ENCODE results near the gene MROH2A.

The MROH2A gene

DNA sequence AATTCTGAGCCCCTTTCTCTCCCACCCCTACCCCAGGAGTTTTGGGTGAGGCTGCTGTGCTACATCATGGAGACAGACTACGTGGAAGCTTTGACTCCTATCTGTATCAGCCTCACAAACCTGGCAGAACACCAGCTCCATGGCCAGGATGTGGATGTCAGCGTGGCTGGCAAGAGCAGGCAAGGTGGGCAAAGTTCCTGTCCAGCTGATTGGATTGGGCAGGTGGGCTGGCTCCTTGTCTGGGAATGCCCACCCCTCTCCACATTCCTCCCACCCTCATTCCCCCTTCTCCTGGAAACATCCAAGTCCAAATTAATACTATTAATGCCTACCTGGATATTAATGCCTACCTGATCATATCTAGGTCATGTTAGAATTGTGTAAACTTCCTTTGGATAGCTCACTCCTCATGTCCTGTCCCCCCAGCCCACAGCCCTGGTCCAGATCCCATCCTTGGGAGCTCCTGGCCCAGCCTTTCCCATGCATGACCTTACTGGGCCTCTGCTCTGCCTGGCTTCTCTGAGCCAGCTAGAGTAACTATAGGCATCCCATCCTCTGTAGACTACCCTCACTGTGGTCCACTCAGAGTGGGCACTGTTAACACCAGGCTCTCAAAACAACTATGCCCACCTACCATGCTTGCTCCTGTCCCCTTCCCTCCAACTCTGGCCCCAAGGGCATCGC is 24.1 kb downstream of the MROH2A start:
- DNase-seq, result no peak

DNA sequence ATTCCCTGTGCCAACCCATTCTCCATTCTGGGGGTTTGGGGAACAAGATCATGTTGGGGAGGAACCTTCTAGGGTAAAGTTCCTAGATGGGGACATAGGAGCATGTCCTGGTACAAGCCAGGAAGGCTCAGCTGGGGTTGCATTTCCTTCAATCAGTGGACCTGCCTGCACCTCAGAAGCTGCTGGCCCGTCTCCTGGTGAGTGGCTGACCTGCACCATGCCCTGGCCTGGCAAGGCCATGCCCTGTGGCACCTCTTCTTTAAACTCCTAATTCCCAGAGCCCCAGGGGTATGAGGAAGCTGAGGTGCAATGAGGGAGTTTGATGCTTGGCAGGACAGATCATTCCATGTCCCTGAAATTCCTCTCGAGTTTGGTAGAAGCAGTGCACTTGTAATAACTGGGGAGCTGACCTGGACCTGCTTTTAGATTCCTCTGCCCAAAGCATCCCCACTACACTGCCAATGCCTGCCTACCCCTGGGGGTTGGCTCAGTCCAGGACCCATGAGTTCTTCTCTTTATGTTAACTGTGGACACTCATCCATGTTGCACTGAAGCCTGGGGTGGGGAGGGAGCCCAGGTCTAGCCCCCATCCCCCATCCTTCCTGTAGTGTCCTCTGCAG is 25.3 kb downstream of the MROH2A start:
- DNase-seq, result no peak

DNA sequence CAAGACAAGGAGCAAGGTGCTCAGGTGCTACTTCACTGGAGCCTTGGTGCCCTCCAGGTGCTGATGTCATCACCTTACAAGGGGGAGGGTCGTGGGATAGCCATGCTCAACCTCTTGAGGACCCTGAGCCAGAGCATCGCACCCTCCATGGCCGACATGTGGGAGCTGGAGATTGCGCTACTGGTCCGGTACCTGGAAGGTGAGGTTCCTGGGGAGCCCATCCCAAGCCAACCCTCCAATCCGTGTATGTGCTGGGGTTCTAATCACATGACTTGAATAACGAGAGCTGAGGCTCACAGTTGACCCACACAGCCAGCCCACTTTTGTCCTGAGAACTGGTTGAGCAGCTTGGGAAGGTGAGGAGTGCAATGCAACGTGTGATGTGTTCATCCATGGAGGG is 25.9 kb downstream of the MROH2A start:
- DNase-seq, result no peak

DNA sequence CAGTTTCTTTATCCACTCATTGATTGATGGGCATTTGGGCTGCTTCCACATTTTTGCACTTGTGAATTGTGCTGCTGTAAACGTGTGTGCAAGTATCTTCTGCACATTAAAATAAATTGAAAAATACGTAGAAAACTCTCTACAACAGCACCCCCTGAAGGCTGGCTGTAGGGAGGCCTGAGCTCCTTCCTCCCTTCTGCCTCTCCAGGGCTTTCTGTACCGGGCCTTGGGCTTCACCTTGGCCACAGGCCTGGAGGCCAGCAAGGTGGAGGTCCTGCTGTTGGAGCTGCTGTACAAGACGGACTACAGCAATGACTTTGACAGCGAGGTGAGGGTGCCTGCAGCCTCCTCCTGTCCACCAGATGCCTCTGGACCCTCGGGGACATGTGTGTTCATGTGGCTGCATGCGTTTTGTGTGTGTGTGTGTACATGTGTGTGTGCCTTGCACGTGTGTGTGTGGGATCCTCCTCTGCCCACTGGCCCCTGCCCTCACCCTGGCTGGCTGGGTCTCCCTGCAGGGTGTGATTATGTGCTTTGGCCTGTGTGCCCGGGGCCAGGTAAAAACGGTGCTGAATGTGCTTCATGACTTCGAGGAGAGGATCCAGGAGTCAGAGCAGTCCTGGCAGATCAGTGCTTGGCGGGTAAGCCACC is 29.2 kb downstream of the MROH2A start:
- DNase-seq, result no peak

DNA sequence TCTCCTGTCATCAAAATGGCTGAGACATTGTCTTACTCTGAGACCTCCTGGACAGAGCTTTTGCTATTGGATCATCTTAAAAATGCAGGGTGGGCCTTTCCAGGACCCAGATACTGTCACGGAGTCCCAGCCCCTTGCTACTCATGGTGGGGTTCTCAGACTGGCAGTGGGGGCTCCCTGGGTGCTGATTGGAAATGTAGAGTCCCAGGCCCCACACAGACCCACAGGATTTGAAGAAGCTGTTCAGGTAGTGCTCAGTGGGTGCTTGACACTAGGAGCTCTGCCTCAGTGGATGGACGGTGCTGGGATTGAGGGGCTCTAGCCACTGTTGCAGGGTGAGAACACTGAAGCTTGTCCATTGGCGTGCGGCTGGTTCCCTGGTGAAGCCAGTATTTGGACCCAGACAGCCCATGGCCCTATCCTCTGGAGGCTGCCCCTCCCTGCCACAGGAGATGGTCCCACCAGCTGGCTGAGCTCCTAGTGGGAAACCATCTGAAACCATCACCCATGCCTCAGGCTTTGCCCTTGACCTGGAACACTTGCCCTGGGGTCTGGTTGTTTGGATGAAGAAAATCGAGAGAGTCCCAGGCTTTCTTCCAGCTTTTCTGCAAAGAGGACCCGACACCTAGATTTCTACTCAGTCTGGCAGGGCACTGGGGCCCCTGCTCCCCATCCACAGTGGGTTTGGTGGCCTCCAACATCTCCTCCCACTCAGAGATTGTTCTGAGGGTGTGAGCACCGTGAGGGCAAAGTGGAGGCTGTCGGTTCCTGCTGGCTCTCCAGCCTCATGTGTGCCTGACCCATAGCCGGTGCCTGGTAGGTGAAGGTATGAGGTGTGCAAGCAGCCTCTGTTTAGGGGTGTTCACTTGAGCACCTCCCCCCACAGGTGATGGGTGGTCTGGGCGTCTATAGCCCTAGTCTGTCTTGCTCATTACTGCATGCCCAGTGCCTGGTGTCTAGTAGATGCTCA is 30.1 kb downstream of the MROH2A start:
- DNase-seq, result no peak

DNA sequence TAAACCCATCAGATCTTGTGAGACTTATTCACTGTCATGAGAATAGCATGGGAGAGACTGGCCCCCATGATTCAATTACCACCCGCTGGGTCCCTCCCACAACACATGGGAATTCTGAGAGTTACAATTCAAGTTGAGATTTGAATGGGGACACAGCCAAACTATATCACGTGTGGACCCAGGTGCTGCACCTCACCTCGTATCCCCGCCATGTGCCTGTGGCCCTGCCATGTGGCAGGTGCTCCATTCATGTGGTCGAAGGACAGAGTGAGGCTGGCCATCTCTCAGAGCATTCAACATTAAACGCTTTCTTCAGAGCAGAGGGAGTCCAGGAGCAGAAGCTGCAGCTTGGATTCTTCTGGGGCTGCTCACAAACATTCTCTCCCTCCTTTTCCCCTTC is 32.3 kb downstream of the MROH2A start:
- no peak for DNase-seq

DNA sequence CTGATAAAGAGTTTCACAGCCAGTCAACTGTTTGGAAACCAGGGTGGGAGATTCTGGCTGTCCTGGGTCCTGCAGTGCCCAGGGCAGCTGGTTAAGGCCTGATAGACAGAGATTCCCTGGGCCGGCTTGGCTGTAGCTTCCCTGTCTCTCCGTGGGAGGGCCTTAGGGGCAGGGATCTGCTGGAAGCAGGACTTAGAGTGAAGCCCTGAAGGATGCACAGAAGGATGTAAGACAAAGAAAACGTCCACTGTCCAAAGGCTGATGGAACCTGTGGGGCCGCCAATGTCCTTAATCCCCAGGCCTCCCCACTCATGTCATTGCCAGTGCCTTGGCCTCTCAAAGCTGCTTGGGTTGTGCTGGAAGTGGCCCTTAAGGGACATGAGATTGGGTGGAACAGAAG is 33.0 kb downstream of the MROH2A start:
- no peak for DNase-seq

DNA sequence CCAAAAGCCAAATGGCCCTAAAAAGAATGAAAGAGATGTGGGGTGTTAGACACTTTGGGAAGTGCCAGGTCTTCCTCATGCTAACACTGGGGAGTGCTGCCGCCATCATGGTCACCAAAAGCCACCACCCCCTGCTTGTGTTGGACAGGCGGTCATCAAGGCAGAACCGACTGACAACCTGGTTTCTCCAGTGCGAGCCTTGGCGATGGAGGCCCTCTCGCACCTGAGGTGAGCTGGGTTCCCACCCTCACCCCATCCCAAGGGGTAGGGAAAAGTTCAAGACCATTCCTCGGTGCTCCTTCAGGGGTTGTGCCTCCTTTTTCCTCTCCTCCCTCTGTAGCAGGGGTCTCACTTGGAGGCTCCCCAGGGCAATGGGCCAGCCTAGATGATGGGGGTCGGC is 33.6 kb downstream of the MROH2A start:
- no peak for DNase-seq

DNA sequence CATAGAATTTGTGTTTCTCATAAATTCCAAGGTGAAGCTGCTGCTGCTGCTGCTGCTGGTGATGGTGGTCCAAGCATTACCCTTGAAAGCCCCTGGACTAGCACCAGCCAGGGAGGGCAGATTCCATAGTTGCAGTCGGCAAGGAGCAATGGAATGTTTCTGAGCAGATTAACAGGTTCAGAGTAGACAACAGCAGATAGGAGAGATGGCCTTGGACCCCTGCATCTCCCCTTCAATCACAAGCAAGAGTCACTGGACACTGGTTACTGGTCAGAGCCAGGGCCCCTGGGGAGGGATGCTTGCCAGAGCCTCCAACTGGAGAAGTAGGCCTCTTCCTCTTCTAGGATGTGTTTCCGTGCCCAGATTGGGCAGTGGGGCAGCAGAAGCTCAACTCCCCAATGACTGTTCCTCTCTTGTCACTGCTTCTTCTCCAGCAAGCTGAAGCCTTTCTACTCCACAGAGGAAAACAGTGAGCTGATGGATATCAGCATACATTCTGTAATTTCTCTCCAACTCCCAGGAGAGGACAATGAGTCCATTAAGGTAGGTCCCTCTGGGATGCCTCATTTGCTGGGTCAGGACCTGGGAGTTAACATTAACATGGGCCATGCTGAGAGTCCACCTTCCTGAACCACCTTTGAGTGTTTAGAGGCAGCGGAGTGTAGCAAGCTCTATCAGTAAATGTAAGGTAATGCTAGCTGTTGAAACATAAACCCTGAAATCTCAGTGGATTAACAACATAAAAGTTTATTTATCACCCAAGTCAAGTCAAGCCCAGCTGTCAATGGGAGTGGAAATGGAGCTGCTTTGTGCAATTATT is 35.3 kb downstream of the MROH2A start:
- DNase-seq, result no peak

DNA sequence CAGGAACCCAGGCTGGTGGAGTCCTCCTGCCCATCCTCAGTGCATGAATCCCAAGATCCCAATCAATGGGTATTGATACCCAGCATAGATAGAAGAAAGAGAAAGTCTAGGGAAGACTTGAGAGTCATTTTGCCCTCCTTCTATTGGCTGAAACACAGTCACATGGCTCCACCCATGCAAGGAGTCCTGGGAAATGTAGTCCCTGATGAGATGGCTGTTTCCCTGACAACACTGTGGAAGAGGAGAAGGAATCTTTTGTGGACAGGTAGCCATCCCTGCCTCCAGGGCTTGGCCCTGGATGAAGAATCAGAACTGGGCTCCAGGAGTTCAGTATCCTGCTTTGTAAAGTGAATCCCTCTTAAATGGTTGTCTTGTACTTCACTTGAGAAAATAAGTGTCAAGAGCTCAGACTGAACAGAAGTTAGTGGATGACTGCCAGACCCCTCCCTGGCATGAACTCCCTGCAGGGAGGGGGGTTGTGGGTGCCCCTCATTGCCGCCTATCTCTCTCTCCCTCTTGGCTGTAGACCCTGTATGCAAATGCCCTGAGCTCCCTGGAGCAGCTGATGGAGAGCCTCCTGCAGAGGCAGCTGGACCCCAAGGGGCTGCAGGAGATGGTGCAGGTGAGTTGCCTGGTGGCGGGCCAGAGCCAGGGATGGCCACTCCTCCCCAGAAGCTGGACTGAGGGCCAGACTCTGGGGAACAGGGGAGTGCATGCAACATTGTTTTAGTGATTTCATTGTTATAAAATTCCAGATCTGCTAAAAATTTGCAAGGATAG is 36.1 kb downstream of the MROH2A start:
- no peak for DNase-seq

DNA sequence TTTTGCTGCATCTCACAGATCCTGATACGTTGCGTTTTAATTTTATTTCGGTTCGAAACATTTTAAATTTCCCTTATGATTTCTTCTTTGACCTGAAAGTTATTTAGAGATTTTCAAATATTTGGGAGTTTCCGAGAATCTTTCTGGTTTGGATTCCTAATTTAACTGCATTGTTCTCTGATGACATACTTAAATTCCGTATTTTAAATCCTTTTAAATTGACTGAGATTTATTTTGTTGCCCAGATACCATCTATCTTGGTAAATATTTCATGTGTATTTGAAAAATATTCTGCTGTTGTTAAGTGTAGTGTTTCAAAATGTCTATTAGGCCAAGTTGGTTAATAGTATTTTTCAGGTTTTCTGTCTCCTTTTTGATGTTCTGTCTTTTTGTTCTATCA is 37.7 kb downstream of the MROH2A start:
- DNase-seq, result no peak

DNA sequence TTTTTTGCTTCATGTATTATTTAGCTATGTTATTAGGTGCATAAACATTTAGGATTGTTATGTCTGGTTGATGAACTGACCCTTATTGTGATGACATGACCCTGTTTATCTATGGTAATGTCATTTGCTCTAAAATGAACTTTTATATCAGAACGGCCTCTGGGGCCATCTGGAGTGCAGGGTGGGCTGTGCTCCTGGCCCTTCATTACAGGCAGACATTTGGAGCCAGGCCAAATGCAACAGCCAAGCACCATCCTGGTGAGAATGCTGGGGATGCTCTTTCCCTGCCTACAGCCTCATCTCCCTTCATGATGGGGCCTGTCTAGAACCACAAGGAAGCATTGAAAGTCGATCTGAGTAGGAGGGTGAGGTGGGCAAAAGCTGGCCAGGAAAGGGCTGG is 38.2 kb downstream of the MROH2A start:
- DNase-seq, result no peak

DNA sequence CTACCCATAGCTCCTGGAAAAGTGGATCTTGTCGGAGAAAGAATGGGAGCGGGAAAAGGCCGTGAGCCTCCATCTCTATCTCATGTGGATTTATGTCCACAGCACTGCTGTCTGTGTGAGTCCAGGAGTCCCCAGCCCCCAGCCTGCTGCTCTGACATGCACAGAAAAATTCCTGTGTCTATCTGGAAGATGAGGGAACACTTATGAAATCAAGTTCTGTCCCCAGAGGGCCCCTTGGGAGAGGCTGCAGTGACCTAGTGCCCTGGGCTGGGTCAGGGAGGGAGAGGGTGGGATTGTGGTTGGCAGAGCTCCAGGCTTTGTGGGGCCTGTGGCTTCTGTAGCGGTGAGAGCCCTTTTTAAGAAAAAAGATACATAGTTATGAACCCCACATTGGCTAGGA is 38.6 kb downstream of the MROH2A start:
- DNase-seq, result no peak

DNA sequence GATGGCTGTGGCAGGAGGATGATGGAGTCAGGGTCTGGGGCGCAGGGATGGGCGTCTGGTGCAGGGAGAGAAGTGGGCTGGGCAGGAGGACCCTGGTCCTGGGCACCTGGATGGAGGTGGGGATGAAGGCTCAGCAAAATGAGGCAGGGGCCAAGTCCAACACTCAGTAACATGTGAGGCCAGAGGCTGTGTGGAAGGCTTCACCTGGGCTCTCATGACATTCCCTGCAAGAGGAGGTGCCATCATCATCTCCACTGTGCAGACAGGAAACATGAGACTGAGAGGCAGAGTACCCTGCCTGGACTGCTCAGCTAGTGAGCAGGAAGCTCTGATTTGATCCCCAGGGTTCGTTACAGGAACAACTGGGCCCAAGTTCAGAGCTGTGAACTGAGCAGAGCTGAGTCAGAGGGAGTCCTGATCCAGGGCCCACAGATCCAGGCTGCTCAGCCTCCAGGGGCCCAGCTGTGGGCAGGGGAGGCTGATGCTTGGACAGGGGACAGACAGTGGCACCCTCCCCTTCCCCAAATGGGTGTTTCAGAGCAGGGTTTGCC is 39.3 kb downstream of the MROH2A start:
- DNase-seq, result no peak

DNA sequence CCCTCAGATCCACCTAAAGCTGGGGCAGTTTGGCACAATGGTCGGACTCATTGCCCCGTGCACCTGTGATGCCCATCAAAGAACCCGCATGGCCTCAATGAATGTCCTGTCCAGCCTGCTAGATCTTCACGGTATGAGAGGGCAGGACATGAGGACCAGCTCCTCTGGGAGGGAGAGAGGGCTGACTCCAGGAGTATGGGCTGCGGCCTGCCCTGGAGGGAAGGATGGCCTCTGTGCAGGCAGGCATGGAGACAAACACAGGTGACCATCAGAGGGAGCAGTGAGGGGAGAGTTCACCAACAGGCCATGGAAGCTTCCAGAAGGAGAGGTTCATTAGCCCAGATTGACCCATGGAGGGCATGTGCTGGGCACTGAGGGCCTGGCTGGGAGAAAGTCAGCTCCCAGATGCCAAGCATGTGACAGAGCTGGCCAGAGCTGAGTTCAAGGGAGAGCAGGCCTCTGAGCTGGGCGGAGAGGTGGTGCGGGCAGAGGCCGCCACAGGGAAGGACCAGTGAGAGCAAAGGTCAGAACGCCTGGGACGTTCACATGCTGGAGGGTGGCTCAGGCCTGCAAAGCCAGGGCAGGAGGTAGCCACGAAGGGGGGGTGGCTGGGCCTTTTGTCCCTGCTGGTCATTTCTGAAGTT is 40.0 kb downstream of the MROH2A start:
- no peak for DNase-seq

DNA sequence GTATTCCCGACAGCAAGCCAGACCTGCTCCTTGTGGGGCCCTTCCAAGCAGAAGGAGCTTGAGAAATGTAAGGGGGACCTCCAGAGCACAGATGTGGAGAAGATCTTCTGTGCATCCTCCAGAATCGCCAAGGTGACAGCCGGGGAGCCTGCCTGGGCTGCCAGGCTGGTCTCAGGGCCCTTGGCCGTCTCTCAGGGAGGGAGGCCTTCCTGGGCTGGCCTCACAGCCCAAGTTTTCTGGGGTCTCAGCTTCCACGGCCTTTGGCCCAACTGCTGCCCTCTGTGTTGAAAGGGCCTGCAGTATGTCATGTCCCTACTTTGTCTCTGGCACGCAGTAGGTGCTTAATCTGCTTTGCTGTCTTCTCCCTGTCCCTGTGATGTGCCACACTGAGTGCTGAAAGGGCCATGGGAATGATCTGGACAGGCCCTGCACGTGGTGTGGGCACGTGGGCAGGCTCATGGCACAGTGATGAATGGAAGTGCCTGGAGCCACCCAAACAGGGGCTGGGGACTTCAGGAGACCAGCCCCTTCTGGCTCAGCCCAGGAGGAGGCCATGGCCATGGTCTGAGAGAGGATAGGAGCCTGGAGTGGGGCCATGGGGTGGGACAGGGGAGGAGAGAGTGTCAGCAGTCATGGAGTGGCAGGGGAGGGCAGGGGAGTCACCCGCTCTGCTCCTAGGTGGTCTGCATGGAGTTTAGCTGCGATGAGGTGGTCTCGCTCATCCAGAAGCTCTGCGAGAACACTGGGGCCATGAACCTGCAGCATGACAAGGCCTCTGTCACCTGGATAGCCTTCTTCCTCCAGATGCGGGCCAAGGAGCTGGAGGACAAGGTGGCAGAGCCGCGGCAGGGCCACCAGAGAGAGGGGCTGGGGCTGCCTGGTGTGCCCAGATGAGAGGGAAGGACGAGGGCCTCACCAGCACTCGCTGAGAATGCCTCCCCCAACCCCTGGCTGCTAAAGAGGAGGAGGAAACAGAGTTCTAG is 40.8 kb downstream of the MROH2A start:
- DNase-seq, result no peak

DNA sequence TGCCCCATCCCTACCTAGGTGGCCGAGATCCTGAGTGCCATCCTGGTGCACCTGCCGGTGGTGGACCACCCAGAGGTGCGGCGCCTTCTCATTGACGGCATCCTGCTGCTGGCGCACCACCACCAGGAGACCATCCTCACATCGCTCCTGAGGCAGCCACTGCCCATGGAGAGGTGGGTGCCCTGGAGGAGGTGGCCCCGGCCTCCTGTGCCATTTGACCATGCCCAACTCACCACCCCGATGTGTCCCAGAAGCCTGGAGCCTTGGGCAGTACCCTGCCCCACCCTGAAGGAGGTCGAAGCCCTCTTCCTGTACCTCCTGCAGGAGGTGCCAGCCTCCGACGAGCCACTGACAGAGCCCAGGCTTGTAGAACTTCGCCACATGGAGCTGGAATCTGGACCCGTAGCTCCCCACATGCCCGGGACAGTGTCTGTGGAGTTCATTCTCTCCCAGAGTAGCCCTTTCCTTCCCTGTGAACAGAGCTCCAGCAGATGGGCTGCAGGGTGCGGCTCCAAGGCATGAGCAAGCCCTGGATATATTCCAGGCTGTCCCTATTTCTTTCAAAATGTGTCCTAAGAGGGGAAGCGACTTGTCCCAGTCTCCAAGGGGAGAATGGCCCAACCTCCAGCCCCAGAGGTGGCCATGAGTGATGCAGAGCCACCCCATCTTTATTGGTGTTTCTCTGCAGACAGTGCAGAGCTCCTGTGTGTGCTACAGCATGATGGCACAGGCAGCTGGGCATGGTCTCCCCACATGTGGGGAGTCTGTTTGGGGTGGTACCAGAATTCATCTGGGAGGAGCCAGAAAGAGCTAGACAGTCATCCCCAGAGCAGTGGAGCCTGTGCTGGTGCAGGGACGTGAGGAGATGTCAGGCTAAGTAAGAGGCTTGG is 42.0 kb downstream of the MROH2A start:
- DNase-seq, result no peak

DNA sequence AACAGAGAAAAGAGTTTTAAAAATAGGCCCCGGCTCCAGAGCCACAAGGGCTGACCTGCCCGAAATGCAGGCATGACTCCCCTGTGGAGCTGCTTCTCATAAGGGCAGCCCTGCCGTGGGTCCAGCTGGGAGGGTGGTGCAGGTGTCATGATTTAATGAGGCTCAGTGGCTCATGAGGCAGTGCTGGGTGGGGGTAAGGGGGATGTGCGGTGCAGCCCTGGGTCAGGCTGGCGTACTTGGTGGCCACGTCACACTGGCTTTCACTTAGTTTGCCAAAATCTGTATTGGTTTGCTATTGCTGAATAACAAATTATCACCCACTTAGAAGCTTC is 42.6 kb downstream of the MROH2A start:
- no peak for DNase-seq

DNA sequence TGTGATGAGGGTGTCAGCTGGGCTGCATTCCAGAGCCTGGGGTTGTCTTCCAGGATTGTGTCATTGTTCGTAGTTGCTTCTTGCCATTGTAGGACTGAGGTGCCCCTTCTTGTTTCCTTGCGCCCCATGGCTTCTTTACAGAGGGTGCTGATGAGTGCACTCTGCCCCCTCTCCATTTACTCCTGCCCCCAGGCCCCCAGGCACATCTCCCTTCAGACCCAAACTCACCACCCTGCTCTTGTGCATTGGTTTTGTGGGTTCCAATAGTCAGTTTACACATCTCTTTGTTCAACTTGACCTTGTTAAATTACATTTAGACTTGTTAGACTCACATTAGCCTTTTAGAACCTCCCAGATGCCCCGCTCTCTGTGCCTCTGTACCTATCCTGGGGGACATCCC is 43.1 kb downstream of the MROH2A start:
- no peak for DNase-seq
